Camera-type eye (tissue), 1 donor: ENCODE measurements around the gene CRISP3. TPM values are rescaled to one million over a fixed set of nuclear protein-coding genes. Genes with fewer than 3 reads are reported as not detected.

Source experiments
- total RNA-seq: library from RNA; depleted of rRNA; stranded (reverse); fragments of >200 nt; gene quantifications from one replicate; pipeline ENCODE4 v1.2.3, GENCODE V29; 2014

CRISP3 gene, protein sequence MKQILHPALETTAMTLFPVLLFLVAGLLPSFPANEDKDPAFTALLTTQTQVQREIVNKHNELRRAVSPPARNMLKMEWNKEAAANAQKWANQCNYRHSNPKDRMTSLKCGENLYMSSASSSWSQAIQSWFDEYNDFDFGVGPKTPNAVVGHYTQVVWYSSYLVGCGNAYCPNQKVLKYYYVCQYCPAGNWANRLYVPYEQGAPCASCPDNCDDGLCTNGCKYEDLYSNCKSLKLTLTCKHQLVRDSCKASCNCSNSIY
- total RNA-seq = 0.22 TPM

DNA sequence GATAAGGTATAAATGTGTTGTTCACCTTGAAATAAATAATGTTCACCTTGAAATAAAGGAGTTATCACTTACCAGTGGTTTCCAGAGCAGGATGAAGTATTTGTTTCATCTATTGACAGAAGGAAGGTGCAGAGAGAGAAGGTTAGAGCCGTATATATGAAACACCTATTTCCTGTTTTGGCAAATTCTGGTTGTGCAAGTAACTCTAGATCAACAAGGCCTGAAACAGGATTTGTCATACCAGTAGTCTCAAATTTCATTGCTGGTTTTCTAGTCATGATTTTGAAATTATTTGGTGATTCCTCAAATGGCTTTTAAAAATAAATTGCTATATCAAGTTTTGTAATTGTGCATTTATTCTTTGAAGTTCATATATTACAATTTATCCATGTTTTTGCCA is at the start of gene CRISP3:
CRISP3 (minus strand) TSS at position 130 of the 400 bp plus-strand sequence; CDS start at position 109, 21 bp downstream.

DNA sequence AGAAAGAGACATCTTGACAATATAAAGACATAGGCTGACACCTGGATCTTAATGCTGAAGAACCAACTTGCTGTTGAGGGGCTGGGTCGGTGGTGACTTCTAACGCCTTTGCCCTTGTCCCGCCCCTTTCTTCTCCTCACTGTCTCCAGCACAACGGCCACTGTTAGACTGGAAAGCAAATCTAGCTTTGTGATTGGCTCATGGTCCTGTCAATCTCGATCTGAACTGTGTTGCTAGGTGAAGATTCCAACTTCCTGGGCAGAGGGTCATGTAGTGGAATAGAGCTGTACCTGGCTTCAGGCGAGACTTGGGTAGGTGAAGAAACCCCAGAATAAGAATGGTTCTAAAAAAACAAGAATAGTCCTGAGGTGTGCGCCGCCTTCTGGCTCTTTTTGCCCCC is 43.0 kb upstream of the CRISP3 start, which contains the start of gene PGK2:
PGK2 (minus strand) TSS at position 110 of the 400 bp plus-strand sequence; CDS start at position 12, 98 bp downstream.

DNA sequence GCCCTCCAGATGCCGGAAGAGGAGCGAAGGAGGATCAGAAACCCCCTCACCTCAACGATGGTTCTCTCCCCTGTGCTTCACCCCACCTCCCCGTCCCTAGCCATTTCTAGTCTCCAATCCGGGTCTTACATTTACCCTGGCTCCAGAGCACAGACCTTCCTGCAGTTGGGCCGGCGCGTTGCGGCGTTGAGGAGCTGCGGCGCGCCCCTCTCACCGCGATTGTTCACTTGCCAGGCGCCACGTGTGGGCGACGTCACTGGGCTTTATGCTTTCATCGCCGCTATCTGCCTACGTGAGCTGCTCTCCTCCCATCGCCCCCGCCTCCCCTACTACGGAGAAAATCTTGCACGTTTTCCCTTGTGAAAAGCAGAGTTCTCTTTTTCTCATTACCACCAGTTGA is 30.8 kb downstream of the CRISP3 start, which contains the start of gene CRISP2:
CRISP2 (minus strand) TSS at position 198 of the 400 bp plus-strand sequence. CDS start 4,347 bp downstream, outside the sequence.

Other genes starting within 250 kb of the CRISP3 start
- not detected for gene GLYATL3, start 244.5 kb downstream of the CRISP3 start, total RNA-seq
- gene C6orf141, start 193.7 kb downstream of the CRISP3 start, total RNA-seq = 0.77 TPM
- gene RHAG, start 107.5 kb downstream of the CRISP3 start, total RNA-seq = 3.5 TPM
- 0.55 TPM for gene CRISP2, start 30.8 kb downstream of the CRISP3 start, total RNA-seq
- not detected for gene PGK2, start 42.9 kb upstream of the CRISP3 start, total RNA-seq
- gene CRISP1, start 122.1 kb upstream of the CRISP3 start, total RNA-seq = not detected
- not detected for gene DEFB114, start 219.8 kb upstream of the CRISP3 start, total RNA-seq
- gene DEFB113, start 225.2 kb upstream of the CRISP3 start, total RNA-seq = not detected